Brain microvascular endothelial cell (primary cell): ENCODE data around the gene KATNAL1.

Source experiments
- DNase-seq: peaks from one replicate; pipeline ENCODE4 v3.0.0-alpha.2; 2020
- H3K27ac ChIP-seq: fragments of 250-450 bp; sonication (Bioruptor Pico); 2 replicates; pipeline ENCODE4 v1.5.1; 2020; ENCODE audit warnings: mild to moderate bottlenecking, moderate library complexity
- H3K27me3 ChIP-seq: fragments of 250-450 bp; sonication (Bioruptor Pico); replicated peaks from 2 replicates; pipeline ENCODE4 v1.5.1; 2020; ENCODE audit warnings: mild to moderate bottlenecking
- H3K36me3 ChIP-seq: fragments of 250-450 bp; sonication (Bioruptor Pico); replicated peaks from 2 replicates; pipeline ENCODE4 v1.5.1; 2020; ENCODE audit warnings: mild to moderate bottlenecking
- H3K4me3 ChIP-seq: 2 replicates; pipeline ENCODE4 v1.5.1; 2011; ENCODE audit warnings: low read depth, mild to moderate bottlenecking, control low read depth, low read length, moderate library complexity
- CTCF ChIP-seq: IDR thresholded peaks from 2 replicates; pipeline ENCODE4 v1.5.1; 2011; ENCODE audit warnings: low read depth, mild to moderate bottlenecking, moderate library complexity, low read length, control low read depth, inconsistent platforms; ENCODE audit errors: missing control alignments
- in situ Hi-C: cut with HindIII; loops from 2 replicates; pipeline ENCODE4 v1.10.0; 2017; ENCODE audit warnings: low sequenced_read_pairs, low pct_ligation_motif_present

The KATNAL1 gene

GRCh38 chr13:30193279-30194234 lies 113.8 kb downstream of the KATNAL1 start:
- no peak for DNase-seq
- TF ChIP-seq CTCF, result no peak
- in situ Hi-C loops, result no loop called here
- Histone ChIP-seq H3K27me3 (no peaks in the 10 kb centered on the region), H3K36me3 (no peaks in the 10 kb centered on the region), H3K27ac (no peak overlapping the region), H3K4me3 (no peak overlapping the region)

- no peaks in the 10 kb centered on the region for H3K27me3 ChIP-seq
- no peak for TF ChIP-seq CTCF
- DNase-seq, result no peak
- H3K4me3 ChIP-seq, result no peak overlapping the region
- H3K27ac ChIP-seq, result no peak overlapping the region
- no peaks in the 10 kb centered on the region for H3K36me3 ChIP-seq
- in situ Hi-C loops, result no loop called here
Measured at GRCh38 chr13:30192320-30193093, 114.8 kb downstream of the KATNAL1 start.

- TF ChIP-seq CTCF, result no peak
- DNase-seq, result no peak
- Histone ChIP-seq H3K27me3 (no peaks in the 10 kb centered on the region), H3K36me3 (no peaks in the 10 kb centered on the region), H3K4me3 (no peak overlapping the region), H3K27ac (no peak overlapping the region)
- in situ Hi-C loops, result no loop called here
Measured at GRCh38 chr13:30191491-30192100, 115.8 kb downstream of the KATNAL1 start.

GRCh38 chr13:30186634-30187415 lies 120.5 kb downstream of the KATNAL1 start:
- no peak overlapping the region for H3K4me3 ChIP-seq
- in situ Hi-C loops, result no loop called here
- DNase-seq, result no peak
- H3K27ac ChIP-seq, result no peak overlapping the region
- H3K27me3 ChIP-seq, result no peaks in the 10 kb centered on the region
- no peaks in the 10 kb centered on the region for H3K36me3 ChIP-seq
- TF ChIP-seq CTCF, result no peak

GRCh38 chr13:30181888-30182651 lies 125.3 kb downstream of the KATNAL1 start:
- no peaks in the 10 kb centered on the region for H3K36me3 ChIP-seq
- no peak overlapping the region for H3K27ac ChIP-seq
- DNase-seq, result no peak

More at GRCh38 chr13:30181888-30182651, 125.3 kb downstream of the KATNAL1 start:
- TF ChIP-seq CTCF, result no peak
- Histone ChIP-seq H3K27me3 (no peaks in the 10 kb centered on the region), H3K4me3 (no peak overlapping the region)
- in situ Hi-C loops, result no loop called here
